ENCODE data around the gene SLC1A2. TPM values are rescaled to one million over a fixed set of nuclear protein-coding genes. Genes with fewer than 3 reads are reported as not detected.

SLC1A2 gene
- total RNA-seq, 2 experiments from 2014 or later, result not detected

GRCh38 chr11:35271031-35271430 lies 148.3 kb downstream of the SLC1A2 start:
- ATAC-seq (no peak), DNase-seq (no peak)
- peaks cover 3% of the 10 kb centered on the region for H3K36me3 Mint-ChIP-seq (ENCODE audit: low read depth)
- intact Hi-C loops (cut with micrococcal nuclease), result no loop called here
- TF ChIP-seq CTCF (IDR thresholded peaks at IDR 0.05), result no peak
- peaks cover 55% of the 10 kb centered on the region for H3K4me1 Mint-ChIP-seq (ENCODE audit: low read depth)
- POLR2A ChIA-PET, result no interaction called here
- H3K27me3 Mint-ChIP-seq, result no peaks in the 10 kb centered on the region
- CTCF ChIA-PET, result no interaction called here
- H3K27ac Mint-ChIP-seq, result no peak overlapping the region
- H3K9me3 Mint-ChIP-seq, result no peaks in the 10 kb centered on the region
- no peak overlapping the region for H3K4me3 Mint-ChIP-seq

GRCh38 chr11:35270342-35270741 lies 149.0 kb downstream of the SLC1A2 start:
- Mint-ChIP-seq H3K9me3 (no peaks in the 10 kb centered on the region), H3K27ac (no peak overlapping the region), H3K4me1 (ENCODE audit: low read depth) (peaks cover 48% of the 10 kb centered on the region), H3K36me3 (ENCODE audit: low read depth) (peaks cover 3% of the 10 kb centered on the region), H3K4me3 (no peak overlapping the region), H3K27me3 (no peaks in the 10 kb centered on the region)
- no peak for TF ChIP-seq CTCF (IDR thresholded peaks at IDR 0.05)
- no peak for ATAC-seq
- DNase-seq, result no peak
- intact Hi-C loops (cut with micrococcal nuclease), result no loop called here
- ChIA-PET POLR2A (no interaction called here), CTCF (no interaction called here)

GRCh38 chr11:35267504-35267903 lies 151.9 kb downstream of the SLC1A2 start:
- ChIA-PET CTCF (interaction anchor here (2.4 kb wide), 1 partner anchor 21 kb away, joined by 5 read pairs; no protein-coding TSS in a partner anchor), POLR2A (interaction anchor here (1.3 to 1.6 kb wide), 2 partner anchors 18 to 28 kb away, joined by 5 to 6 read pairs; no protein-coding TSS in a partner anchor)
- Mint-ChIP-seq H3K4me1 (ENCODE audit: low read depth) (peaks cover 21% of the 10 kb centered on the region), H3K27me3 (no peaks in the 10 kb centered on the region), H3K9me3 (no peaks in the 10 kb centered on the region), H3K27ac (no peak overlapping the region), H3K4me3 (no peak overlapping the region), H3K36me3 (ENCODE audit: low read depth) (no peaks in the 10 kb centered on the region)
- intact Hi-C loops (cut with micrococcal nuclease), result no loop called here
- DNase-seq (no peak), ATAC-seq (no peak)
- no peak for TF ChIP-seq CTCF (IDR thresholded peaks at IDR 0.05)

GRCh38 chr11:35265755-35266454 lies 153.5 kb downstream of the SLC1A2 start:
- no peak overlapping the region for H3K27ac Mint-ChIP-seq
- CTCF ChIA-PET, result interaction anchor here (0.9 to 2.4 kb wide), 3 partner anchors 19 to 126 kb away, joined by 3 to 5 read pairs (median 3); no protein-coding TSS in a partner anchor

More at GRCh38 chr11:35265755-35266454, 153.5 kb downstream of the SLC1A2 start:
- H3K36me3 Mint-ChIP-seq (ENCODE audit: low read depth), result no peaks in the 10 kb centered on the region
- POLR2A ChIA-PET, result interaction anchor here (1.3 to 1.6 kb wide), 3 partner anchors 13 to 27 kb away, joined by 3 to 6 read pairs (median 5); no protein-coding TSS in a partner anchor
- H3K27me3 Mint-ChIP-seq, result no peaks in the 10 kb centered on the region
- DNase-seq (no peak), ATAC-seq (no peak)
- peaks cover 7% of the 10 kb centered on the region for H3K4me1 Mint-ChIP-seq (ENCODE audit: low read depth)
- intact Hi-C loops (cut with micrococcal nuclease), result no loop called here
- TF ChIP-seq CTCF (IDR thresholded peaks at IDR 0.05), result no peak
- H3K4me3 Mint-ChIP-seq, result no peak overlapping the region
- no peaks in the 10 kb centered on the region for H3K9me3 Mint-ChIP-seq
